Adrenal gland (tissue), 12 donors: Measurements from ENCODE around the gene ARHGEF17. TPM values are rescaled to one million over a fixed set of nuclear protein-coding genes. Genes with fewer than 3 reads are reported as not detected.

Experiments
- DNase-seq, 7 donors: peaks; one replicate each; pipeline ENCODE4 v3.0.0-alpha.2; 2019 to 2020
- H3K27ac ChIP-seq, 5 donors: fragments of 200-600 bp; sonication (generic) in 4 of 5; 1 replicate in 3 of 5; 2 replicates in 2 of 5; pipeline versions ENCODE4 v1.5.1 to v1.8.0; 2016 to 2020; ENCODE audit warnings: mild to moderate bottlenecking in 1 of 5
- H3K27me3 ChIP-seq: fragments of 200-600 bp; 2 replicates; pipeline ENCODE4 v1.8.0; 2021
- H3K36me3 ChIP-seq, 2 donors: fragments of 200-600 bp; replicated peaks in 1 of 2; 1 replicate in 1 of 2; 2 replicates in 1 of 2; pipeline versions ENCODE4 v1.5.1 to v1.8.0; 2018 to 2022
- H3K4me1 ChIP-seq, 2 donors: fragments of 200-600 bp; replicated peaks in 1 of 2; 1 replicate in 1 of 2; 2 replicates in 1 of 2; pipeline versions ENCODE4 v1.5.1 to v1.8.0; 2018 to 2021
- H3K4me3 ChIP-seq, 4 donors: fragments of 200-600 bp; sonication (generic) in 3 of 4; one replicate each; pipeline ENCODE4 v1.5.1; 2016 to 2018
- H3K9me3 ChIP-seq, 3 donors: fragments of 200-600 bp; sonication (generic) in 1 of 3; replicated peaks in 1 of 3; 1 replicate in 2 of 3; 2 replicates in 1 of 3; pipeline versions ENCODE4 v1.5.1 to v1.8.0; 2016 to 2021
- CTCF ChIP-seq, 6 experiments: fragments of 450-650 bp in 4 of 6; fragments of 200-600 bp in 2 of 6; sonication (generic) in 1 of 6; IDR thresholded peaks; 1 replicate in 5 of 6; 2 replicates in 1 of 6; pipeline versions ENCODE4 v1.5.1 to v1.8.0; 2016 to 2021; ENCODE audit warnings: antibody characterized with exemption in 6 of 6, mild to moderate bottlenecking in 2 of 6, moderate library complexity in 1 of 6
- POLR2A ChIP-seq, 2 donors: fragments of 450-650 bp; IDR thresholded peaks; one replicate each; pipeline ENCODE4 v1.6.1; 2017; ENCODE audit warnings: antibody characterized with exemption in 2 of 2, mild to moderate bottlenecking in 2 of 2, moderate library complexity in 1 of 2
- WGBS, 4 donors: extraction: QIAGEN DNeasy Blood & Tissue Kit in 2 of 4; methylation state at CpG; one replicate each; pipeline versions ENCODE4 v1.1.5 to v1.1.7; 2013 to 2017; 5-methylcytosine and 5-hydroxymethylcytosine counted together
- intact Hi-C, 2 donors: fragments of 100-400 bp; cut with DNase I; formaldehyde crosslinking; loops; one replicate each; pipeline versions ENCODE4 v1.14.1 to v1.15.0; 2022 to 2023
- polyA plus RNA-seq, 3 donors: library from polyadenylated mRNA; stranded (reverse); fragments of 200-250 nt in 2 of 3; fragments of 350-450 nt in 1 of 3; fragmentation: Illumina TruSeq in 1 of 3; extraction: RNeasy Lipid Tissue Mini Kit (QIAGEN cat#74804) in 1 of 3; gene quantifications; one replicate each; pipeline ENCODE4 v1.2.3, GENCODE V29; 2013 to 2014
- total RNA-seq, 9 donors: library from RNA; depleted of rRNA in 4 of 9; stranded (reverse); fragments of >200 nt in 4 of 9; fragments of 120-200 nt in 1 of 9; fragmentation: NEBNext Ultra II Directional in 1 of 9; extraction: Animal tissue kit (Norgen Biotek cat#: 25700) in 1 of 9; gene quantifications; one replicate each; pipeline versions ENCODE4 v1.1.0 to v1.2.4, GENCODE V29; 2013 to 2023
- donor health status: healthy with polysubstance abuse.
- donor health status: Bipolar disorder and iron deficiency.
- donor health status: DM: yes; HTN: yes; CAD: no.
- donor health status: DM: no; HTN: no; CAD: no.
- donor health status: DM: no; HTN: no; CAD: no.
- donor health status: DM: yes; HTN: yes; CAD: no.

ARHGEF17 gene
- total and polyA plus RNA-seq, 12 donors = 8.1 to 48.2 (median 20.4) TPM

GRCh38 chr11:73292525-73292894 is 15.6 kb upstream of the ARHGEF17 start:
- Histone ChIP-seq H3K9me3 (no peaks in the 10 kb centered on the region), H3K4me1 (peaks cover 0 to 22% of the 10 kb centered on the region in 2 donors), H3K27ac (no peak overlapping the region), H3K27me3 (no peaks in the 10 kb centered on the region), H3K36me3 (no peaks in the 10 kb centered on the region), H3K4me3 (no peak overlapping the region)
- 48 to 65% (median 62%) methylated on average over 5 of the region's 5 CpGs; no CpG with 5 or more reads in 1 of the 4 donors for WGBS, 4 donors
- intact Hi-C loops = loop anchor here (2.0 to 5.0 kb wide), 2 partner anchors 104 to 105 kb away; no protein-coding TSS in a partner anchor
- TF ChIP-seq POLR2A (IDR thresholded peaks at IDR 0.05) (no peak), CTCF (IDR thresholded peaks at IDR 0.05) (no peak)
- no peak for DNase-seq

- Histone ChIP-seq H3K4me1 (peaks cover 0 to 15% of the 10 kb centered on the region in 2 donors), H3K27ac (no peak overlapping the region), H3K36me3 (no peaks in the 10 kb centered on the region), H3K9me3 (no peaks in the 10 kb centered on the region), H3K27me3 (no peaks in the 10 kb centered on the region), H3K4me3 (no peak overlapping the region)
- no peak for TF ChIP-seq POLR2A (IDR thresholded peaks at IDR 0.05)
- TF ChIP-seq CTCF (IDR thresholded peaks at IDR 0.05) = no peak
- 71 to 90% (median 86%) methylated on average over 1 to 4 of the region's 4 CpGs for WGBS, 4 donors
- intact Hi-C loops = loop anchor here (2.0 to 5.0 kb wide), 2 partner anchors 105 to 106 kb away; no protein-coding TSS in a partner anchor
- no peak for DNase-seq
Measured at GRCh38 chr11:73293356-73293936, 14.6 kb upstream of the ARHGEF17 start.

- TF ChIP-seq POLR2A (IDR thresholded peaks at IDR 0.05) (no peak), CTCF (IDR thresholded peaks at IDR 0.05) (no peak)
- Histone ChIP-seq H3K4me3 (no peak overlapping the region), H3K4me1 (peaks cover 0 to 4% of the 10 kb centered on the region in 2 donors), H3K9me3 (no peaks in the 10 kb centered on the region), H3K27ac (no peak overlapping the region), H3K27me3 (no peaks in the 10 kb centered on the region), H3K36me3 (no peaks in the 10 kb centered on the region)
- DNase-seq = peak in 1 of 7 donors; percentile 69
- intact Hi-C loops = loop anchor here (5.0 kb wide), 2 partner anchors 43 to 107 kb away; no protein-coding TSS in a partner anchor
Measured at GRCh38 chr11:73294604-73295003, 13.5 kb upstream of the ARHGEF17 start.

GRCh38 chr11:73295241-73295995 is 12.7 kb upstream of the ARHGEF17 start:
- 42 to 57% (median 43%) methylated on average over 9 to 12 of the region's 12 CpGs for WGBS, 4 donors
- peak; percentile 66 to 87 (median 71) for DNase-seq
- H3K27me3 ChIP-seq = no peaks in the 10 kb centered on the region
- no peak overlapping the region for H3K4me3 ChIP-seq
- no peak overlapping the region for H3K27ac ChIP-seq
- no peaks in the 10 kb centered on the region for H3K4me1 ChIP-seq
- intact Hi-C loops = loop anchor here (5.0 kb wide), 1 partner anchor 42 kb away; no protein-coding TSS in a partner anchor
- no peaks in the 10 kb centered on the region for H3K9me3 ChIP-seq
- no peaks in the 10 kb centered on the region for H3K36me3 ChIP-seq
- TF ChIP-seq CTCF (IDR thresholded peaks at IDR 0.05) (peak; percentile 75 to 85 (median 80)), POLR2A (IDR thresholded peaks at IDR 0.05) (no peak)
